Omental fat pad (tissue), 4 donors: ENCODE results near the gene MAGI2. TPM values are rescaled to one million over a fixed set of nuclear protein-coding genes. Genes with fewer than 3 reads are reported as not detected.

ENCODE experiments used
- ATAC-seq: fragments of 150-250 bp; one replicate; pipeline ENCODE4 v1.9.1; 2016; ENCODE audit warnings: mild to moderate bottlenecking, moderate library complexity; ENCODE audit not compliant: low FRiP score
- DNase-seq: peaks from one replicate; pipeline ENCODE4 v3.0.0-alpha.2; 2019; ENCODE audit warnings: low spot score
- total RNA-seq, 4 donors: library from RNA; depleted of rRNA; stranded (reverse); fragments of >200 nt; gene quantifications; one replicate each; pipeline ENCODE4 v1.1.0, GENCODE V29; 2016
- TF ChIP-seq, protein P1 (sequence below), 3 donors: fragments of 450-650 bp; IDR thresholded peaks; one replicate each; pipeline ENCODE4 v1.5.1; 2016 to 2017; ENCODE audit warnings: antibody characterized with exemption in 3 of 3, mild to moderate bottlenecking in 3 of 3, moderate library complexity in 2 of 3

The MAGI2 gene
- total RNA-seq, 4 donors from 2014 or later = 9.3 to 20.6 (median 13.2) TPM

DNA sequence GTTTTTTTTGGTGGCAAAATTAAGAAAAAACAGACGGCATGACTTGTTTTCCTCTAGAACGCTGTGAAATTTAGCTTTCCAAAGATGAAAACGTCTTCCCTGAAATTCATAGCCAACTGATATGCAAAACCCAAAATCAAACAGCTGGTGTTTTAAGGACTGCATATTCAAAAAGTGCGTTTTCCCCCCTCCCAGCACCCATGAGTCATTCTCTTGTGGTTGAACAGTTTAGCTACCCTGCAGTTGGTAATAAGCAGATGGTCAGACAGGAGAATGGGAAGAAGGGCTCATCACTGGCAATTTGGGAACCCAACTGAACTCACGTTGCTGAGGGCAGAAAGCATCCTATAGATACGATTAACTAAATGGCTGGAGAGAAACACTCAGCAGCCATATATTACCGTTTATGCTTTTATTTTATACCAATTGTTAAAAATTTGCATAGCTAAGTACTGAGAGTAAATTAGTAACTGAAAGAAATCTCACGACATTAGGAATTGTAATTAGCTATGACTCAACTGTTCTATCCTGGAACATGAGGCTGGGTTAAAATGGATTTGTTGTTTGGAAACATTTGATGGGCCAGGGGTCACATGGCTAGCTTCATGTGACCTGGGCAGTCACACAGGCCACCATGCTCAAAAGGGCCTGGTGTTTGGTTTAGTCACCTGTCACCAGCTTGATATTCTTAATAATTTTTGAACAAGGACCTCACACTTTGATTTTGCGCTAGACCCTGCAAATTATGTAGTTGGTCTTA is 1311.8 kb downstream of the MAGI2 start:
- no peak for DNase-seq
- TF ChIP-seq, protein P1, sequence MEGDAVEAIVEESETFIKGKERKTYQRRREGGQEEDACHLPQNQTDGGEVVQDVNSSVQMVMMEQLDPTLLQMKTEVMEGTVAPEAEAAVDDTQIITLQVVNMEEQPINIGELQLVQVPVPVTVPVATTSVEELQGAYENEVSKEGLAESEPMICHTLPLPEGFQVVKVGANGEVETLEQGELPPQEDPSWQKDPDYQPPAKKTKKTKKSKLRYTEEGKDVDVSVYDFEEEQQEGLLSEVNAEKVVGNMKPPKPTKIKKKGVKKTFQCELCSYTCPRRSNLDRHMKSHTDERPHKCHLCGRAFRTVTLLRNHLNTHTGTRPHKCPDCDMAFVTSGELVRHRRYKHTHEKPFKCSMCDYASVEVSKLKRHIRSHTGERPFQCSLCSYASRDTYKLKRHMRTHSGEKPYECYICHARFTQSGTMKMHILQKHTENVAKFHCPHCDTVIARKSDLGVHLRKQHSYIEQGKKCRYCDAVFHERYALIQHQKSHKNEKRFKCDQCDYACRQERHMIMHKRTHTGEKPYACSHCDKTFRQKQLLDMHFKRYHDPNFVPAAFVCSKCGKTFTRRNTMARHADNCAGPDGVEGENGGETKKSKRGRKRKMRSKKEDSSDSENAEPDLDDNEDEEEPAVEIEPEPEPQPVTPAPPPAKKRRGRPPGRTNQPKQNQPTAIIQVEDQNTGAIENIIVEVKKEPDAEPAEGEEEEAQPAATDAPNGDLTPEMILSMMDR (IDR thresholded peaks at IDR 0.05) = no peak
- ATAC-seq = no peak

DNA sequence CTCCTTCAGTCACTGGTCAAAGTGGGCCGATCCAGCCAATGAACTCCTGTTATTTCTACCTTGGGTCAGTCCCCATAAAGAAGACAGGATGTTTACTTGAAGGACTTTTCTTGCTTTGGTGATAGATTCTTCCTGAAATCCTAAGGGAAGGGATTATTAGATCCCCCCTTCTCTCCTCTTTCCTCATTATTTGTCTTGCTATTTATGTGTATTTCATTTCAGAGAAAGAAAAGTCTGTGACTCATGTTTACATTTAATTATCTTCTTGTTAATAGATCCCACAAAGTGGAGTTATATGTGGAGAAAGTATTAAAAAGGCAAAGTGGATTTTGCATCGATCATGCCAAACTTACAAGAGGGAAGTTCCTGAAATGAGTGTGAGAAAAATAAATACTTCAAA is 1313.4 kb downstream of the MAGI2 start:
- DNase-seq (no peak), ATAC-seq (no peak)
- TF ChIP-seq, protein P1 (IDR thresholded peaks at IDR 0.05) = no peak

DNA sequence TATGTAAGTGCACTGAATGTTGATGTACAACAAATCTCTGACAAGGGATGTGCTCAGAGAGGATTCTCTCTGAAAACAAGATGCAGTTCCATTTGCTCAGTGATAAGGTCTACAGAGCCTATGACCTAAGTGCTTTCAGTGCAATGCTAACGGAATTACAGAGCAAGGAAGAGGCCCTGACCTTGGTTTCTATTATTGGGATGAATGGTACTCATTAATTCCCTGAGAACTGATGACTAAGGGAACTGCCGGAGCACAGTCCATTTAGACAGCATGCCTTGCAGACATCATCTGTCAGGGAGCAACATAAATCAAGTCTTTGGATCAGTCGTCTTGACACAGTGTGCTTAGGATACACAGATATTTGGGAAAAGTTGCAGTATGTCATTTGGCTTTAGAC is 1314.1 kb downstream of the MAGI2 start:
- no peak for DNase-seq
- no peak for ATAC-seq
- TF ChIP-seq, protein P1 (IDR thresholded peaks at IDR 0.05) = no peak

DNA sequence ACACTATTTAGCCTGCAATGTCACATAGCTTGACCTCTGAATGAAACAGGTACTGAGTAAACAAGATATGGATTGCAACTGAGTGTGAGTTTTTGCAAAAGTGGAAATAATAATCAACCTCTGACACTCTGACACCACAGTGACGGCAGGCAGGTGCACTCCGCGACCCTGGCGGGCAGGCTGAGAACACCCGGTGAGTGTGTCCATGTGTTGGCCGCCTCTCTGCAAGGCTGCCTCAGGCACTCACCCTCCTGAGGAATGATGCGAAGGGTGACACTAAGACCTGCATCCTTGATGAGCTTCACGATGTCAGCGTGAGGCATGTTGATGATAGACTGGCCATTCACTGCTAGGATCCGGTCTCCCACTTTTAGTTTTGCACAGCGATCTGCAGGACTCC is 1318.7 kb downstream of the MAGI2 start:
- DNase-seq = no peak
- TF ChIP-seq, protein P1 (IDR thresholded peaks at IDR 0.05) = no peak
- ATAC-seq = no peak

DNA sequence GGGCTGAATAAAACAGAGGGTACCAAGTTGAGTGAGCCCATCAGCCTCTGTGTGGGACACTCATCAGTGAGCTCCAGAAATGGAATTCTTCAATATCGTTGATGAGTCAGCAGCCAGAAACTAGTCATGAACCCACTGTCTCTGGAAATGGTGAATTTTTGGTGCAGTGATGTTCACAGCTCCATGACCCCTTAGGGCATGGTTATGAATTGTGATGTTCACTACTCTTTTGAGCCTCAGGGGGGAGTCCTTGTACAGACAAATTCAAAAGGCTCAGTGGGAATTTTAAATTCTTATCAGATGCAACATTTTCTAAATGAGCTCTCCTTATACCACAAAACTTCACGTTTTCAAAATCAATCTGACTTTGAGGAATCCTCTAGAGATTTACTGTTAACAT is 1319.2 kb downstream of the MAGI2 start:
- ATAC-seq (no peak), DNase-seq (no peak)
- TF ChIP-seq, protein P1 (IDR thresholded peaks at IDR 0.05) = no peak

DNA sequence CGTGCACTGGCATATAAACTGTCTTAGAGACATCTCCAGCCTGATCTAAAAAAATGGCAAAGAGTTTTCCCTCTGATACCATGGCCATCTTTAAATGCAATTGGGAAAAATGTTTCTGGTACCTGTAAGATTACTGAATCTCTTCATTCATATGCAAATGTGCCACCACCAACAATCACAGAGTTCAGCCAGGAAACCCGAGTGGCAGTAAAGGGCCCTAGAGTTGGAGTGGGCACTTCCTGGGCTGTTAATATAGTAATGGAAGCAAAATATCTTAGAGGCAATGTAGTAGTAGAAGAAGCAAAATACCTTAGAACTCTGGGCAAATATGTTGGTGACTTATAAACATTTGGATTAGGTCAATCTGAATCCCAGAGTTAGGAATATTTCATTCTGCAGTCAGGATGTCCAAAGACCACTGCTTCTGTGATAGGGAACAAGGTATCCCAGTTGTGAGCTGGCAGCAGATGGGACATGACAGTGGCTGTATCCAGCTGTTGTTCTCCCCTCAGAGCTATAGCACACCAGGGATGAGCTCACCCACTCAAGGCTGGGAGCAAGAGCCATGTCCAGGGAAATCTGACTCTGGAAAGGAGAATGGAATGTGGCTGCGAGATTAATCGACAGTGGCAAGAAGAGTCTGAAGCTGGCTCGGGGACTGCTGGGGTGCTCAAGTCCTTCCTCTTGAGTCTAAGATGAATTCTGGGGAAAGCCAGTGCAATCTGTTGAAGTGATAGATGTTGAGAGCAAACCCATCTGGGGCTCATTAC is 1322.8 kb downstream of the MAGI2 start:
- no peak for ATAC-seq

More for the DNA sequence above, 1322.8 kb downstream of the MAGI2 start:
- TF ChIP-seq, protein P1 (IDR thresholded peaks at IDR 0.05) = no peak
- DNase-seq = no peak
